CD4-positive, alpha-beta T cell (primary cell): ENCODE results near the gene ROM1. TPM values are rescaled to one million over a fixed set of nuclear protein-coding genes. Genes with fewer than 3 reads are reported as not detected.

Experiments used
- ATAC-seq: fragments of 200-7000 bp; cut with Tn5 transposase; one replicate; pipeline ENCODE4 v1.10.0; 2022; ENCODE audit warnings: mild to moderate bottlenecking; ENCODE audit not compliant: poor library complexity
- CTCF ChIA-PET: fragments of 350-600 bp; sonication (Branson Sonifier 250); formaldehyde crosslinking; loops from one replicate; lab custom pipeline; 2021; ENCODE audit warnings: antibody characterized with exemption, inconsistent platforms; lab: Charles Lee
- POLR2A ChIA-PET: fragments of 350-600 bp; sonication (Branson Sonifier 250); formaldehyde crosslinking; loops from one replicate; lab custom pipeline; 2021; ENCODE audit warnings: antibody characterized with exemption, inconsistent platforms; lab: Charles Lee
- DNase-seq, 14 experiments: peaks; one replicate each; pipeline ENCODE4 v3.0.0-alpha.2; 2013 to 2020; ENCODE audit warnings: mixed read lengths in 2 of 14
- H3K27ac ChIP-seq, 2 donors: one replicate each; pipeline versions ENCODE4 v1.5.1 to v1.7.0; 2013; ENCODE audit warnings: low read length in 2 of 2, low read depth in 1 of 2, mild to moderate bottlenecking in 1 of 2
- H3K27me3 ChIP-seq, 2 experiments: 1 replicate in 1 of 2; 2 replicates in 1 of 2; pipeline versions ENCODE4 v1.6.1 to v1.7.0; 2013; ENCODE audit warnings: low read length in 2 of 2, control low read depth in 1 of 2, mild to moderate bottlenecking in 1 of 2, moderate library complexity in 1 of 2; ENCODE audit not compliant: insufficient read depth in 2 of 2, control insufficient read depth in 1 of 2
- H3K36me3 ChIP-seq: one replicate; pipeline ENCODE4 v1.6.1; 2013; ENCODE audit warnings: low read length, control low read depth; ENCODE audit not compliant: insufficient read depth
- H3K4me1 ChIP-seq: one replicate; pipeline ENCODE4 v1.6.1; 2013; ENCODE audit warnings: low read length, control low read depth; ENCODE audit not compliant: insufficient read depth
- H3K4me3 ChIP-seq: one replicate; pipeline ENCODE4 v1.5.1; 2013; ENCODE audit warnings: mild to moderate bottlenecking, low read length, moderate library complexity
- H3K9me3 ChIP-seq, 2 experiments: 1 replicate in 1 of 2; 2 replicates in 1 of 2; pipeline versions ENCODE4 v1.6.1 to v1.7.0; 2013; ENCODE audit warnings: low read length in 2 of 2, mild to moderate bottlenecking in 2 of 2, control low read depth in 1 of 2, moderate library complexity in 1 of 2; ENCODE audit not compliant: control insufficient read depth in 1 of 2, insufficient read depth in 1 of 2
- H3K27ac Mint-ChIP-seq: one replicate; pipeline ENCODE4 v1.8.0; 2020; ENCODE audit warnings: mixed read lengths
- H3K27me3 Mint-ChIP-seq: one replicate; pipeline ENCODE4 v1.8.0; 2021; ENCODE audit warnings: mixed read lengths
- H3K36me3 Mint-ChIP-seq: one replicate; pipeline ENCODE4 v1.8.0; 2021; ENCODE audit warnings: low read depth, mixed read lengths
- H3K4me1 Mint-ChIP-seq: one replicate; pipeline ENCODE4 v1.8.0; 2021; ENCODE audit warnings: low read depth, mixed read lengths
- H3K4me3 Mint-ChIP-seq: one replicate; pipeline ENCODE4 v1.8.0; 2020; ENCODE audit warnings: mild to moderate bottlenecking, mixed read lengths
- H3K9me3 Mint-ChIP-seq: one replicate; pipeline ENCODE4 v1.8.0; 2020; ENCODE audit warnings: mixed read lengths
- CTCF ChIP-seq: fragments of 200-600 bp; IDR thresholded peaks from one replicate; pipeline ENCODE4 v1.8.0; 2022; ENCODE audit warnings: antibody characterized with exemption, mild to moderate bottlenecking
- intact Hi-C, 2 experiments: fragments of 100-400 bp; cut with DNase I in 1 of 2; cut with micrococcal nuclease in 1 of 2; formaldehyde crosslinking; loops; one replicate each; pipeline versions ENCODE4 v1.15.1 to v1.9.0; 2023 to 2025; cut with DNase I, micrococcal nuclease
- total RNA-seq, 174 experiments: library from RNA in 2 of 174; stranded (reverse) in 2 of 174; gene quantifications; one replicate each; pipeline ENCODE4 v1.2.3 and lab custom pipeline; 2021 to 2026

ROM1 gene
- total RNA-seq, 2 experiments from 2014 or later, result 0.42 to 0.71 TPM

- DNase-seq, result peak in 3 of 14 experiments; percentile 23 to 69 (median 58)
- H3K9me3 Mint-ChIP-seq, result no peaks in the 10 kb centered on the region
- ATAC-seq, result no peak
- Histone ChIP-seq H3K4me3 (peak overlapping the region; percentile 100), H3K36me3 (peaks cover 57% of the 10 kb centered on the region), H3K4me1 (peaks cover 49% of the 10 kb centered on the region), H3K9me3 (no peaks in the 10 kb centered on the region), H3K27me3 (no peaks in the 10 kb centered on the region), H3K27ac (peak overlapping the region; percentile 85 to 94)
- H3K36me3 Mint-ChIP-seq, result peaks cover 81% of the 10 kb centered on the region
- intact Hi-C loops, result loop anchor here (1.0 to 10.0 kb wide), 5 partner anchors 8 to 281 kb away; partner anchors contain the start of genes GANAB (in 1 of the 2), POLR2G (in 1 of the 2) and SLC3A2 (in 1 of the 2)
- peak overlapping the region; percentile 94 for H3K4me3 Mint-ChIP-seq
- no peak for TF ChIP-seq CTCF
- peak overlapping the region; percentile 93 for H3K27ac Mint-ChIP-seq
- no peaks in the 10 kb centered on the region for H3K27me3 Mint-ChIP-seq
- peaks cover 64% of the 10 kb centered on the region for H3K4me1 Mint-ChIP-seq
- ChIA-PET CTCF (interaction anchor here (2.8 kb wide), 1 partner anchor 8 kb away, joined by 13 read pairs; the partner anchor contains the start of gene TUT1), POLR2A (interaction anchor here (0.8 to 4.1 kb wide), 25 partner anchors 8 to 256 kb away, joined by 3 to 177 read pairs (median 10); partner anchors contain the start of genes B3GAT3, C11orf98, CSKMT and EEF1G)
Observed at GRCh38 chr11:62599901-62600300, 13.2 kb upstream of the ROM1 start.

- H3K27ac Mint-ChIP-seq, result peak overlapping the region; percentile 93
- H3K27me3 ChIP-seq, result no peaks in the 10 kb centered on the region
- H3K4me3 Mint-ChIP-seq, result peak overlapping the region; percentile 94
- ChIA-PET CTCF (interaction anchor here (0.6 to 2.8 kb wide), 3 partner anchors 8 to 94 kb away, joined by 3 to 13 read pairs (median 4); partner anchors contain the start of gene TUT1), POLR2A (interaction anchor here (1.2 to 4.1 kb wide), 22 partner anchors 9 to 255 kb away, joined by 3 to 177 read pairs (median 14); partner anchors contain the start of genes B3GAT3, C11orf98, CSKMT and EEF1G)
- peak overlapping the region; percentile 100 for H3K4me3 ChIP-seq
- H3K4me1 ChIP-seq, result peaks cover 49% of the 10 kb centered on the region
- ATAC-seq, result no peak
- peaks cover 57% of the 10 kb centered on the region for H3K36me3 ChIP-seq
- H3K36me3 Mint-ChIP-seq, result peaks cover 81% of the 10 kb centered on the region
- no peaks in the 10 kb centered on the region for H3K9me3 ChIP-seq
- H3K4me1 Mint-ChIP-seq, result peaks cover 58% of the 10 kb centered on the region
- no peaks in the 10 kb centered on the region for H3K9me3 Mint-ChIP-seq
- no peak for TF ChIP-seq CTCF
- intact Hi-C loops, result loop anchor here (1.0 to 10.0 kb wide), 4 partner anchors 8 to 164 kb away; partner anchors contain the start of genes GANAB (in 1 of the 2), POLR2G (in 1 of the 2) and TUT1 (in 1 of the 2)
- peak overlapping the region; percentile 85 to 94 for H3K27ac ChIP-seq
- H3K27me3 Mint-ChIP-seq, result no peaks in the 10 kb centered on the region
- DNase-seq, result peak in 3 of 14 experiments; percentile 17 to 25 (median 21)
Observed at GRCh38 chr11:62600367-62601121, 12.5 kb upstream of the ROM1 start.

DNA sequence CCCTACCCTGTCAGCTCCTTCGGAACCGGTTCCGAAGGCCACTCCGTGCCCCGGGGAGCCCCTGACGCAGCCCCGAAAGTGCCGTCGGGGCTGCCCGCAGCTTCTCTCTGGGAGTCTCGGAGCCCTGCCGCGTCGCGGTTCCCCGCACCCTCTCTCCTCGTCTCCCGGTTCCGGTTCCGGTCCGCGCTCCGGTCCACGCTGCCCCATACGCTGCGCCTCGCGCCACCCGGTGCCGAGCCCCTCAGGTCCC is 12.0 kb upstream of the ROM1 start:
- Histone ChIP-seq H3K4me3 (peak overlapping the region; percentile 100), H3K27ac (peak overlapping the region; percentile 85 to 94), H3K36me3 (peaks cover 57% of the 10 kb centered on the region), H3K9me3 (no peaks in the 10 kb centered on the region), H3K4me1 (peaks cover 49% of the 10 kb centered on the region), H3K27me3 (no peaks in the 10 kb centered on the region)
- TF ChIP-seq CTCF, result no peak
- H3K4me3 Mint-ChIP-seq, result peak overlapping the region; percentile 94
- ChIA-PET CTCF (interaction anchor here (0.6 to 2.8 kb wide), 5 partner anchors 9 to 280 kb away, joined by 3 to 13 read pairs (median 5); partner anchors contain the start of gene TUT1), POLR2A (interaction anchor here (0.9 to 4.1 kb wide), 27 partner anchors 9 to 255 kb away, joined by 3 to 177 read pairs (median 10); partner anchors contain the start of genes B3GAT3, C11orf98, CSKMT and EEF1G)
- peak in 11 of 14 experiments; percentile 25 to 73 (median 47) for DNase-seq
- peak overlapping the region; percentile 93 for H3K27ac Mint-ChIP-seq
- no peak for ATAC-seq
- peaks cover 56% of the 10 kb centered on the region for H3K4me1 Mint-ChIP-seq
- intact Hi-C loops, result loop anchor here (1.0 to 10.0 kb wide), 3 partner anchors 10 to 164 kb away; partner anchors contain the start of genes GANAB (in 1 of the 2), POLR2G (in 1 of the 2) and TUT1 (in 1 of the 2)
- no peaks in the 10 kb centered on the region for H3K9me3 Mint-ChIP-seq
- H3K36me3 Mint-ChIP-seq, result peaks cover 82% of the 10 kb centered on the region
- H3K27me3 Mint-ChIP-seq, result no peaks in the 10 kb centered on the region
